Upper lobe of left lung (tissue), 4 donors: ENCODE results near the gene TMEM238.

Experiments used
- CTCF ChIP-seq, 6 experiments: fragments of 450-650 bp in 4 of 6; fragments of 200-600 bp in 2 of 6; sonication (generic) in 2 of 6; IDR thresholded peaks; one replicate each; pipeline ENCODE4 v1.5.1; 2016 to 2019; ENCODE audit warnings: antibody characterized with exemption in 6 of 6
- POLR2AphosphoS5 ChIP-seq, 2 donors: sonication (generic); formaldehyde crosslinking; IDR thresholded peaks; one replicate each; pipeline ENCODE4 v1.5.1; 2017; ENCODE audit warnings: antibody characterized with exemption in 2 of 2

GRCh38 chr19:55390461-55390880 lies 6.4 kb upstream of the TMEM238 start:
- TF ChIP-seq CTCF (IDR thresholded peaks at IDR 0.05) (no peak), POLR2AphosphoS5 (IDR thresholded peaks at IDR 0.05) (no peak)
